Psoas muscle (tissue), 8 donors: ENCODE measurements around the gene SFRP5. TPM values are rescaled to one million over a fixed set of nuclear protein-coding genes. Genes with fewer than 3 reads are reported as not detected.

Experiments used
- ATAC-seq, 4 donors: fragments of 200-7000 bp; cut with Tn5 transposase; one replicate each; pipeline ENCODE4 v1.9.1; 2020; ENCODE audit warnings: moderate library complexity in 3 of 4, mild to moderate bottlenecking in 2 of 4
- DNase-seq, 2 donors: peaks; one replicate each; pipeline ENCODE4 v3.0.0-alpha.2; 2020
- H3K27ac ChIP-seq: fragments of 200-600 bp; one replicate; pipeline ENCODE4 v1.8.0; 2022
- H3K27me3 ChIP-seq, 3 donors: fragments of 200-600 bp in 1 of 3; one replicate each; pipeline versions ENCODE4 v1.6.1 to v1.8.0; 2013 to 2022; ENCODE audit warnings: low read length in 2 of 3, mild to moderate bottlenecking in 2 of 3, moderate library complexity in 1 of 3; ENCODE audit not compliant: insufficient read depth in 3 of 3
- H3K36me3 ChIP-seq, 2 donors: fragments of 200-600 bp in 1 of 2; one replicate each; pipeline versions ENCODE4 v1.6.1 to v1.8.0; 2013 to 2022; ENCODE audit warnings: low read depth in 1 of 2, mild to moderate bottlenecking in 1 of 2, moderate library complexity in 1 of 2; ENCODE audit not compliant: insufficient read depth in 1 of 2
- H3K4me1 ChIP-seq: fragments of 200-600 bp; one replicate; pipeline ENCODE4 v1.8.0; 2022
- H3K4me3 ChIP-seq: fragments of 200-600 bp; one replicate; pipeline ENCODE4 v1.8.0; 2022; ENCODE audit warnings: mild to moderate bottlenecking
- H3K9me3 ChIP-seq: fragments of 200-600 bp; one replicate; pipeline ENCODE4 v1.8.0; 2022
- CTCF ChIP-seq: fragments of 200-600 bp; IDR thresholded peaks from one replicate; pipeline ENCODE4 v1.8.0; 2022; ENCODE audit warnings: antibody characterized with exemption
- WGBS, 3 donors: extraction: QIAGEN DNeasy Blood & Tissue Kit; methylation state at CpG; one replicate each; pipeline versions ENCODE4 v1.1.6 to v1.1.7; 2013; 5-methylcytosine and 5-hydroxymethylcytosine counted together
- intact Hi-C, 2 donors: fragments of 100-400 bp; cut with DNase I; formaldehyde crosslinking; loops; one replicate each; pipeline versions ENCODE4 v1.11.0 to v1.14.2; 2022
- polyA plus RNA-seq, 3 donors: library from polyadenylated mRNA; stranded (reverse); fragments of 200-250 nt; gene quantifications; one replicate each; pipeline ENCODE4 v1.2.3, GENCODE V29; 2013
- total RNA-seq, 4 donors: library from RNA; stranded (reverse); fragmentation: NEBNext Ultra II Directional in 2 of 4; extraction: Animal tissue kit (Norgen Biotek cat#: 25700) in 2 of 4; gene quantifications; one replicate each; pipeline versions ENCODE4 v1.2.1 to v1.2.4, GENCODE V29; 2021 to 2023
- donor health status: healthy with polysubstance abuse.
- donor health status: DM: no; HTN: no; CAD: no; lungs with moderate emphysema.
- donor health status: Bipolar disorder and iron deficiency.
- donor health status: healthy.
- donor health status: DM: yes; HTN: yes; CAD: no.
- donor health status: DM: no; HTN: no; CAD: no.
- donor health status: DM: no; HTN: no; CAD: no.
- donor health status: DM: yes; HTN: yes; CAD: no.

The SFRP5 gene
- total and polyA plus RNA-seq, 7 donors: 0.16 to 0.73 (median 0.47) TPM; not detected in 2

GRCh38 chr10:97779975-97780374, 8.2 kb upstream of the SFRP5 start:
- Histone ChIP-seq H3K4me3 (no peak overlapping the region), H3K27me3 (no peaks in the 10 kb centered on the region), H3K9me3 (no peaks in the 10 kb centered on the region), H3K4me1 (no peaks in the 10 kb centered on the region), H3K36me3 (no peaks in the 10 kb centered on the region), H3K27ac (no peak overlapping the region)
- WGBS, 3 donors: 93 to 97% (median 93%) methylated on average over 3 of the region's 3 CpGs
- TF ChIP-seq CTCF: no peak
- DNase-seq (no peak), ATAC-seq (no peak)
- intact Hi-C loops: loop anchor here in 1 of 2 donors (10.0 kb wide), 1 partner anchor 245 kb away; no protein-coding TSS in a partner anchor

GRCh38 chr10:97779492-97779891, 7.7 kb upstream of the SFRP5 start:
- no peaks in the 10 kb centered on the region for H3K27me3 ChIP-seq
- TF ChIP-seq CTCF: no peak
- intact Hi-C loops: loop anchor here in 1 of 2 donors (10.0 kb wide), 1 partner anchor 245 kb away; no protein-coding TSS in a partner anchor
- H3K4me1 ChIP-seq: no peaks in the 10 kb centered on the region
- H3K36me3 ChIP-seq: no peaks in the 10 kb centered on the region
- ATAC-seq: no peak
- DNase-seq: no peak
- 76 to 81% (median 79%) methylated on average over 4 of the region's 4 CpGs for WGBS, 3 donors
- H3K9me3 ChIP-seq: no peaks in the 10 kb centered on the region
- H3K27ac ChIP-seq: no peak overlapping the region
- H3K4me3 ChIP-seq: no peak overlapping the region

GRCh38 chr10:97778452-97779302, 6.9 kb upstream of the SFRP5 start:
- Histone ChIP-seq H3K4me1 (no peaks in the 10 kb centered on the region), H3K36me3 (no peaks in the 10 kb centered on the region), H3K9me3 (no peaks in the 10 kb centered on the region), H3K27me3 (no peaks in the 10 kb centered on the region), H3K27ac (no peak overlapping the region), H3K4me3 (no peak overlapping the region)
- 54 to 67% (median 58%) methylated on average over 11 of the region's 11 CpGs for WGBS, 3 donors
- no peak for TF ChIP-seq CTCF
- ATAC-seq: no peak
- DNase-seq: no peak
- intact Hi-C loops: loop anchor here in 1 of 2 donors (10.0 kb wide), 1 partner anchor 246 kb away; no protein-coding TSS in a partner anchor

- no peak for DNase-seq
- WGBS, 3 donors: 96 to 98% (median 96%) methylated on average over 4 of the region's 4 CpGs
- intact Hi-C loops: loop anchor here in 1 of 2 donors (10.0 kb wide), 1 partner anchor 248 kb away; no protein-coding TSS in a partner anchor
Observed at GRCh38 chr10:97777143-97777542, 5.3 kb upstream of the SFRP5 start.

More at GRCh38 chr10:97777143-97777542, 5.3 kb upstream of the SFRP5 start:
- no peak overlapping the region for H3K27ac ChIP-seq
- ATAC-seq: no peak
- no peak for TF ChIP-seq CTCF
- H3K27me3 ChIP-seq: peaks cover 0 to 11% (median 2%) of the 10 kb centered on the region in 3 donors
- no peaks in the 10 kb centered on the region for H3K36me3 ChIP-seq
- H3K4me1 ChIP-seq: no peaks in the 10 kb centered on the region
- H3K4me3 ChIP-seq: no peak overlapping the region
- no peaks in the 10 kb centered on the region for H3K9me3 ChIP-seq
